Measurements from ENCODE around the gene SIRT7.
A peak's percentile ranks its signal among the peaks of the same experiment; 100 is the strongest.

Gene SIRT7

GRCh38 chr17:81959362-81960129, 41.6 kb upstream of the SIRT7 start:
- peak overlapping the region; percentile 53 to 63 for H3K4me3 ChIP-seq (ENCODE audit: low read depth in 1 of 2, low read length in 1 of 2)

DNA sequence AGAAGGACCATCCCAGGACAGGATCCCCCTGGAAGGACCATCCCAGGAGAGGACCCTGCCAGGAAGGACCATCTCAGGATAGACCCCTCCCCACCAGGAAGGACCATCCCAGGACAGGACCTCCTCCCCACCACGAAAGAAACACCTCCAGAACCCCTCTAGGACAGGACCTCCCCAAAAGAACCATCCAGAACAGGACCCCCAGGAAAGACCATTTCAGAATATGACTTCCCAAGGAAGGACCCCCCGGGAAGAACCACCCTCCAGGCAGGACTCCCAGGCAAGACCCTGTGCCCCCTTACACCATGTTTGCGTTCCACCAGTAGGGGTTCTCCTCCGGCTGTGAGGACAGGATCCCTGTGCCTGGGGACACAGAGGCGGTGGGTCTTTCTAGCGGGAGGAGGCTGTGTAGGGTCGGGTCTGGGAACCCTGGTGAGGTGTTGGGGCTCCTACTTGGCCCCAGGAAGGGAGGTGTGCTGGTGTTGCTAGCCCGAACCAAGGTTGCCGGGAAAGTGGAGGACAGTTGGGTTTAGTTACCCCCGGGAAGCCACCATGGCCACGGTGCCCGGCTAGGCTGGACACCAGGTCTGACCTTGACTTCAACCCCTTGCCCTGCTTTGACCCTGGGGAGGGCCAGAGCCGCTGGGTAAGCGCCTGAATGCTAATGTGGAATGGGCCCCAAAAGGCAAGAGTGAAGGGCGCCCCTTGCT, 40.8 kb upstream of the SIRT7 start:
- Histone ChIP-seq H3K36me3 (no peaks in the 10 kb centered on the region), H3K4me1 (ENCODE audit: control insufficient read depth in 1 of 2, insufficient read depth in 1 of 2, low read depth in 1 of 2, low read length in 1 of 2) (peaks cover 9 to 19% of the 10 kb centered on the region in 2 experiments), H3K4me3 (ENCODE audit: low read depth in 1 of 2, low read length in 1 of 2) (peak overlapping the region in 1 of 2 experiments; percentile 63), H3K27ac (no peak overlapping the region), H3K9me3 (no peaks in the 10 kb centered on the region), H3K27me3 (peaks cover 73% of the 10 kb centered on the region)
- TF ChIP-seq, protein P1, sequence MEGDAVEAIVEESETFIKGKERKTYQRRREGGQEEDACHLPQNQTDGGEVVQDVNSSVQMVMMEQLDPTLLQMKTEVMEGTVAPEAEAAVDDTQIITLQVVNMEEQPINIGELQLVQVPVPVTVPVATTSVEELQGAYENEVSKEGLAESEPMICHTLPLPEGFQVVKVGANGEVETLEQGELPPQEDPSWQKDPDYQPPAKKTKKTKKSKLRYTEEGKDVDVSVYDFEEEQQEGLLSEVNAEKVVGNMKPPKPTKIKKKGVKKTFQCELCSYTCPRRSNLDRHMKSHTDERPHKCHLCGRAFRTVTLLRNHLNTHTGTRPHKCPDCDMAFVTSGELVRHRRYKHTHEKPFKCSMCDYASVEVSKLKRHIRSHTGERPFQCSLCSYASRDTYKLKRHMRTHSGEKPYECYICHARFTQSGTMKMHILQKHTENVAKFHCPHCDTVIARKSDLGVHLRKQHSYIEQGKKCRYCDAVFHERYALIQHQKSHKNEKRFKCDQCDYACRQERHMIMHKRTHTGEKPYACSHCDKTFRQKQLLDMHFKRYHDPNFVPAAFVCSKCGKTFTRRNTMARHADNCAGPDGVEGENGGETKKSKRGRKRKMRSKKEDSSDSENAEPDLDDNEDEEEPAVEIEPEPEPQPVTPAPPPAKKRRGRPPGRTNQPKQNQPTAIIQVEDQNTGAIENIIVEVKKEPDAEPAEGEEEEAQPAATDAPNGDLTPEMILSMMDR (IDR thresholded peaks at IDR 0.05) = no peak

More at GRCh38 chr17:81959362-81960129, 41.6 kb upstream of the SIRT7 start:
- no peak overlapping the region for H3K27ac ChIP-seq
- peaks cover 81% of the 10 kb centered on the region for H3K27me3 ChIP-seq
- no peaks in the 10 kb centered on the region for H3K9me3 ChIP-seq
- H3K4me1 ChIP-seq (ENCODE audit: control insufficient read depth in 1 of 2, insufficient read depth in 1 of 2, low read depth in 1 of 2, low read length in 1 of 2) = peaks cover 9 to 19% of the 10 kb centered on the region in 2 experiments
- TF ChIP-seq, protein P1 (IDR thresholded peaks at IDR 0.05) = peak; percentile 90
- H3K36me3 ChIP-seq = no peaks in the 10 kb centered on the region

GRCh38 chr17:81957691-81958432, 39.9 kb upstream of the SIRT7 start:
- Histone ChIP-seq H3K27ac (no peak overlapping the region), H3K27me3 (peaks cover 67% of the 10 kb centered on the region), H3K4me1 (ENCODE audit: control insufficient read depth in 1 of 2, insufficient read depth in 1 of 2, low read depth in 1 of 2, low read length in 1 of 2) (peaks cover 9 to 19% of the 10 kb centered on the region in 2 experiments), H3K9me3 (no peaks in the 10 kb centered on the region), H3K36me3 (no peaks in the 10 kb centered on the region), H3K4me3 (ENCODE audit: low read depth in 1 of 2, low read length in 1 of 2) (no peak overlapping the region)
- TF ChIP-seq, protein P1 (IDR thresholded peaks at IDR 0.05) = no peak

GRCh38 chr17:81956607-81957589, 38.9 kb upstream of the SIRT7 start:
- TF ChIP-seq, protein P1 (IDR thresholded peaks at IDR 0.05) = no peak
- H3K4me1 ChIP-seq (ENCODE audit: control insufficient read depth in 1 of 2, insufficient read depth in 1 of 2, low read depth in 1 of 2, low read length in 1 of 2) = peaks cover 9 to 19% of the 10 kb centered on the region in 2 experiments
- peaks cover 67% of the 10 kb centered on the region for H3K27me3 ChIP-seq
- H3K4me3 ChIP-seq (ENCODE audit: low read depth in 1 of 2, low read length in 1 of 2) = no peak overlapping the region
- H3K9me3 ChIP-seq = no peaks in the 10 kb centered on the region
- H3K27ac ChIP-seq = no peak overlapping the region
- no peaks in the 10 kb centered on the region for H3K36me3 ChIP-seq
